Karpas-422 (cell line): ENCODE data around the gene KIF17. TPM values are rescaled to one million over a fixed set of nuclear protein-coding genes. Genes with fewer than 3 reads are reported as not detected.

Source experiments
- DNase-seq: peaks from one replicate; pipeline ENCODE4 v3.0.0-alpha.2; 2015
- H2AFZ ChIP-seq: fragments of 200-600 bp; sonication (generic); 2 replicates; pipeline ENCODE4 v1.6.1; 2014; ENCODE audit warnings: antibody characterized with exemption, low read length, mixed read lengths
- H3K27ac ChIP-seq: fragments of 200-600 bp; sonication (generic); 2 replicates; pipeline ENCODE4 v1.5.1; 2014; ENCODE audit warnings: mild to moderate bottlenecking, low read length, moderate library complexity
- H3K27me3 ChIP-seq: fragments of 200-600 bp; sonication (generic); 2 replicates; pipeline ENCODE4 v1.6.1; 2014; ENCODE audit warnings: low read length, mixed read lengths
- H3K36me3 ChIP-seq: fragments of 200-600 bp; sonication (generic); 2 replicates; pipeline ENCODE4 v1.6.1; 2014; ENCODE audit warnings: low read length, mixed read lengths; ENCODE audit not compliant: insufficient read depth
- H3K4me1 ChIP-seq: fragments of 200-600 bp; sonication (generic); 2 replicates; pipeline ENCODE4 v1.6.1; 2014; ENCODE audit warnings: mild to moderate bottlenecking, low read length, mixed read lengths
- H3K4me2 ChIP-seq: fragments of 200-600 bp; sonication (generic); 2 replicates; pipeline ENCODE4 v1.6.1; 2014; ENCODE audit warnings: low read length, low read depth, mild to moderate bottlenecking; ENCODE audit not compliant: poor library complexity, severe bottlenecking
- H3K4me3 ChIP-seq: fragments of 200-600 bp; sonication (generic); 2 replicates; pipeline ENCODE4 v1.5.1; 2014; ENCODE audit warnings: mild to moderate bottlenecking, antibody characterized with exemption, low read length, mixed read lengths
- H3K79me2 ChIP-seq: fragments of 200-600 bp; sonication (generic); 2 replicates; pipeline ENCODE4 v1.6.1; 2014; ENCODE audit warnings: mild to moderate bottlenecking, low read length, mixed read lengths
- H3K9ac ChIP-seq: fragments of 200-600 bp; sonication (generic); 2 replicates; pipeline ENCODE4 v1.6.0; 2014; ENCODE audit warnings: low read length
- H3K9me2 ChIP-seq: fragments of 200-600 bp; sonication (generic), shearing (Covaris generic); replicated peaks from 2 replicates; pipeline ENCODE4 v1.6.0; 2014; ENCODE audit warnings: mild to moderate bottlenecking, low read length, moderate library complexity; ENCODE audit not compliant: insufficient read depth
- H3K9me3 ChIP-seq: fragments of 300-700, 200-600 bp; sonication (generic); 2 replicates; pipeline ENCODE4 v1.6.1; 2014; ENCODE audit warnings: low read length, mixed read lengths
- H4K20me1 ChIP-seq: fragments of 200-600 bp; sonication (generic); 2 replicates; pipeline ENCODE4 v1.6.1; 2014; ENCODE audit warnings: mild to moderate bottlenecking, antibody characterized with exemption, low read length, low read depth; ENCODE audit not compliant: insufficient read depth
- total RNA-seq: library from RNA; depleted of rRNA; stranded (reverse); fragments of >200 nt; shearing (Covaris generic); gene quantifications from 2 replicates; pipeline ENCODE4 v1.2.3, GENCODE V29; 2014; ENCODE audit warnings: low replicate concordance

KIF17 gene
- total RNA-seq, 1 experiment from 2014 or later, result not detected

GRCh38 chr1:20668581-20668980, 49.2 kb downstream of the KIF17 start:
- Histone ChIP-seq H3K9me2 (no peaks in the 10 kb centered on the region), H3K4me1 (peaks cover 7% of the 10 kb centered on the region; the same call in 1 of the 2 replicates), H4K20me1 (no peaks in the 10 kb centered on the region), H3K4me3 (no peak overlapping the region), H3K27ac (no peak overlapping the region), H3K79me2 (no peaks in the 10 kb centered on the region), H3K4me2 (no peak overlapping the region), H3K27me3 (no peaks in the 10 kb centered on the region), H3K9me3 (no peaks in the 10 kb centered on the region), H3K9ac (no peak overlapping the region), H3K36me3 (no peaks in the 10 kb centered on the region), H2AFZ (no peak overlapping the region)
- peak; percentile 38 for DNase-seq

GRCh38 chr1:20666804-20667203, 51.0 kb downstream of the KIF17 start:
- H3K4me1 ChIP-seq, result peaks cover 14% of the 10 kb centered on the region
- peaks cover 7% of the 10 kb centered on the region; the same call in 1 of the 2 replicates for H3K79me2 ChIP-seq
- no peaks in the 10 kb centered on the region for H3K9me3 ChIP-seq
- no peaks in the 10 kb centered on the region for H4K20me1 ChIP-seq
- no peaks in the 10 kb centered on the region for H3K36me3 ChIP-seq
- peak overlapping the region; percentile 53; the same call in 1 of the 2 replicates for H2AFZ ChIP-seq
- peak overlapping the region; percentile 39; the same call in 1 of the 2 replicates for H3K4me3 ChIP-seq
- no peak overlapping the region for H3K27ac ChIP-seq
- H3K9ac ChIP-seq, result no peak overlapping the region
- no peaks in the 10 kb centered on the region for H3K9me2 ChIP-seq
- peak; percentile 87 for DNase-seq
- peak overlapping the region; percentile 52 for H3K4me2 ChIP-seq
- no peaks in the 10 kb centered on the region for H3K27me3 ChIP-seq

- no peaks in the 10 kb centered on the region for H3K36me3 ChIP-seq
- no peaks in the 10 kb centered on the region for H3K9me3 ChIP-seq
- H3K9ac ChIP-seq, result no peak overlapping the region
- no peaks in the 10 kb centered on the region for H4K20me1 ChIP-seq
- no peak overlapping the region for H3K4me3 ChIP-seq
- no peak for DNase-seq
- H2AFZ ChIP-seq, result no peak overlapping the region
- H3K27me3 ChIP-seq, result no peaks in the 10 kb centered on the region
- peaks cover 7% of the 10 kb centered on the region; the same call in 1 of the 2 replicates for H3K79me2 ChIP-seq
- H3K4me1 ChIP-seq, result peaks cover 14% of the 10 kb centered on the region
- H3K4me2 ChIP-seq, result no peak overlapping the region
- H3K9me2 ChIP-seq, result no peaks in the 10 kb centered on the region
- H3K27ac ChIP-seq, result no peak overlapping the region
Measured at GRCh38 chr1:20666146-20666545, 51.7 kb downstream of the KIF17 start.

GRCh38 chr1:20665726-20666125, 52.1 kb downstream of the KIF17 start:
- H3K4me2 ChIP-seq, result no peak overlapping the region
- no peak overlapping the region for H2AFZ ChIP-seq
- no peak overlapping the region for H3K4me3 ChIP-seq
- H3K9me3 ChIP-seq, result no peaks in the 10 kb centered on the region
- peaks cover 14% of the 10 kb centered on the region for H3K4me1 ChIP-seq
- no peaks in the 10 kb centered on the region for H3K36me3 ChIP-seq
- DNase-seq, result no peak
- H3K27ac ChIP-seq, result no peak overlapping the region
- H3K27me3 ChIP-seq, result no peaks in the 10 kb centered on the region
- no peaks in the 10 kb centered on the region for H3K9me2 ChIP-seq
- no peak overlapping the region for H3K9ac ChIP-seq
- H3K79me2 ChIP-seq, result peaks cover 11% of the 10 kb centered on the region
- peaks cover under 1% of the 10 kb centered on the region; the same call in 1 of the 2 replicates for H4K20me1 ChIP-seq

GRCh38 chr1:20663969-20664715, 53.7 kb downstream of the KIF17 start:
- H3K9ac ChIP-seq, result no peak overlapping the region
- no peak overlapping the region for H3K4me2 ChIP-seq
- H3K4me1 ChIP-seq, result peaks cover 28% of the 10 kb centered on the region
- no peak overlapping the region for H3K27ac ChIP-seq
- H4K20me1 ChIP-seq, result peaks cover 12% of the 10 kb centered on the region
- H3K4me3 ChIP-seq, result no peak overlapping the region
- H3K27me3 ChIP-seq, result no peaks in the 10 kb centered on the region
- no peaks in the 10 kb centered on the region for H3K9me3 ChIP-seq
- H3K36me3 ChIP-seq, result peaks cover 5% of the 10 kb centered on the region; the same call in 1 of the 2 replicates
- DNase-seq, result peak; percentile 34
- H3K79me2 ChIP-seq, result peaks cover 27% of the 10 kb centered on the region
- H2AFZ ChIP-seq, result no peak overlapping the region
- no peaks in the 10 kb centered on the region for H3K9me2 ChIP-seq

- Histone ChIP-seq H3K79me2 (peaks cover 35% of the 10 kb centered on the region), H3K27ac (no peak overlapping the region), H3K9me3 (no peaks in the 10 kb centered on the region), H3K9ac (no peak overlapping the region), H3K27me3 (no peaks in the 10 kb centered on the region), H3K4me2 (no peak overlapping the region), H4K20me1 (peaks cover 12% of the 10 kb centered on the region), H3K36me3 (peaks cover 5% of the 10 kb centered on the region; the same call in 1 of the 2 replicates), H3K4me1 (peaks cover 28% of the 10 kb centered on the region), H3K9me2 (no peaks in the 10 kb centered on the region), H2AFZ (no peak overlapping the region), H3K4me3 (no peak overlapping the region)
- DNase-seq, result peak; percentile 40
Measured at GRCh38 chr1:20663365-20663764, 54.4 kb downstream of the KIF17 start.

- no peaks in the 10 kb centered on the region for H3K27me3 ChIP-seq
- no peak overlapping the region; the same call in 1 of the 2 replicates for H3K27ac ChIP-seq
- peaks cover 12% of the 10 kb centered on the region for H4K20me1 ChIP-seq
- no peaks in the 10 kb centered on the region for H3K9me3 ChIP-seq
- DNase-seq, result no peak
- peaks cover 24% of the 10 kb centered on the region for H3K4me1 ChIP-seq
- peak overlapping the region; percentile 92 for H3K4me3 ChIP-seq
- H2AFZ ChIP-seq, result no peak overlapping the region
- peak overlapping the region; percentile 85 for H3K9ac ChIP-seq
- peaks cover 48% of the 10 kb centered on the region for H3K79me2 ChIP-seq
- peak overlapping the region; percentile 84 for H3K4me2 ChIP-seq
- H3K9me2 ChIP-seq, result no peaks in the 10 kb centered on the region
- peaks cover 10% of the 10 kb centered on the region; the same call in 1 of the 2 replicates for H3K36me3 ChIP-seq
Measured at GRCh38 chr1:20662110-20662475, 55.7 kb downstream of the KIF17 start.

GRCh38 chr1:20661207-20662109, 56.3 kb downstream of the KIF17 start, which contains the start of gene DDOST:
DDOST (minus strand) TSS chr1:20661369; CDS start chr1:20661350, 19 bp downstream.
- Histone ChIP-seq H3K4me2 (peak within 1 kb of the TSS; percentile 93), H3K36me3 (peaks cover 12% of the 10 kb centered on the region; the same call in 1 of the 2 replicates), H3K79me2 (peaks cover 54% of the 10 kb centered on the region), H3K4me3 (peak within 1 kb of the TSS; percentile 92), H3K9ac (peak within 1 kb of the TSS; percentile 96), H3K4me1 (peaks cover 21% of the 10 kb centered on the region), H4K20me1 (peaks cover 16% of the 10 kb centered on the region), H3K9me3 (no peaks in the 10 kb centered on the region), H3K27me3 (no peaks in the 10 kb centered on the region), H3K27ac (peak within 1 kb of the TSS; percentile 33; the same call in 1 of the 2 replicates), H3K9me2 (no peaks in the 10 kb centered on the region), H2AFZ (peak within 1 kb of the TSS; percentile 67; the same call in 1 of the 2 replicates)
- peak; percentile 99 for DNase-seq
